Fibroblast of peridontal ligament (primary cell): ENCODE data around the gene LIMS2.

Experiments used
- DNase-seq: peaks from one replicate; pipeline ENCODE4 v3.0.0-alpha.2; 2010; ENCODE audit errors: extremely low read depth

The LIMS2 gene

DNA sequence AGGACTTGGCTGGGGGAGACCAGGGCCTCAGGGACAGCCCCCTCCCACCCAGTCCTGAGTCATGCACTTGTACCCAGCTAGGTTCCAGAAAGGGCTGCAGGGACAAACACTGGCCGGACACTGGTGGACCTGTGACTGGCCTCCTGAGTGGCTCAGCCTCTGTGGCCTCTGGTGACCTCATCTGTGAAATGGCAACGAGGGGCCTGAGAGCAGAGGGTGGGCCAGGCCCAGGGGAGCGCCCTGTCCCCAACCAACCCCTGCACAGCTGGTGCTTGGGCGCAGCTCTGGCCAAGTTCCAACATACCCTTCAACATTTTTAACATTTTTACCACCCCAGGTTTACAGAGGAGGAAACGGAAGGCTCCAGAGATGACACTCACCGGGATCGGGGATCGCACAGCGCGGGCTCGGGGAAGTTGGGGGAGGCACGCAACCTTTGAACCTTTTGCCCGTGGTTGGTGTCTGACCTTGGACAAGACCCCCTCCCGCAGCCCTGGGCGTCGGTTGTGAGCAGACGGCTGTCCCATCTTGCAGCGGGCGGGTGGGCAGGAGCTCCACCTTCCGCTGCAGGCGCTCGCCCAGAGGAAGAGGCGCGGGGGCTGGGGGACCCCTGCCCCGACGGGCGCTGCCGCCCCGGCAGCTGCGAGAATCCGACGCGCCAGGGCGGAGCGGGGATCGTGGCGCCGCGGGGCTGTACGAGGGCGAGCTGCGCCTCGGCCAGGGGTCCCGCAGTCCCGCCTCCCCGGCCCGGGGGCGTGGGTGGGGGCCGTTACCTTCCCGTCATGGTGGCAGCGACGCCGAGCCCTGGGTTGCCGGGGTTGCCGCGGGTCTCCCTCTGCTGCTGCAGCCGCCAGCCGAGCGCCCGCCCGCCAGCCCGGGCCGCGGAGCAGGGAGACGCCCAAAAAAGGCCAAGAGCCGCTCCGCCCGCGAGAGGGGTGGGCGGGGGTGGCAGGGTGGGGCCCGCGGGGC is 805 bp downstream of the LIMS2 start:
- no peak for DNase-seq

DNA sequence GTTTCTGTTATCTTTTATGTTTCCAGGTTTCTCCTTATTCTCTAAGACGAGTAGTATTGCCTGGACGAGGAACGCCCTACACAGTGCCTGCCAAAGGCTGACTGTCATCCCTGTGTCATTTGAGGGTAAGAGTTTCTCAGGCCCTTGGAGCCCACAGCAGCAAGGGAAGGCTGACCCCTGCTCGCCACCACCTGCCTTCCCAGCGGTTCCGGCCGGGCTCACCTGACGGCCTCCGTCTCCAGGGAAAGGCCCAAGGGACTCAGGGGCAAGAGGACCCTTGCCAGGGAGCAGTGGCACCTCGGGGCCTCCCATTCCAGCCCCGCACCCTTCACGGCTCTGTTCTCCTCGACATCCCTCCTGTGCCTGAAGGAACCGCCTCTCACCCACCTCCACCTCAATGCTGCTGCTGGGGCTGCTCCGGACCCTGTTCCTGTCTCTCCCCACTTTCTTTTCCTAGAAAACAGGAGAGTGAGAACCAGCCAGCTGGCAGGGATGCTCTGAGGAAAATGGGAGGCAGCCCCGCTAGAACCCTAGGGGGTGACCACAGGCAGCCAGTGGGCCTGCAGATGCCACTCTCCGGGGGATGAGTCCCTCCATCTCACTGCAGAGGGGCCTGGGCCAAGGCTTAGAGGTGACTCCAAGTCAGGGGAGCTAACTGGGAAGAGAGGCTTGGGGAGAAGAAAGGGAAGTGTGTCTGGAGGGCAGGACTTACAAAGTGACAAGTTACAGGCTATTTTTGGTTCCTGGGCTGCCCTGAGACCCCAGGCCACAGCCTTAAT is 1.9 kb downstream of the LIMS2 start:
- no peak for DNase-seq

- DNase-seq = no peak
These were observed 2.7 kb downstream of the LIMS2 start for GRCh38 chr2:127672341-127673224.

DNA sequence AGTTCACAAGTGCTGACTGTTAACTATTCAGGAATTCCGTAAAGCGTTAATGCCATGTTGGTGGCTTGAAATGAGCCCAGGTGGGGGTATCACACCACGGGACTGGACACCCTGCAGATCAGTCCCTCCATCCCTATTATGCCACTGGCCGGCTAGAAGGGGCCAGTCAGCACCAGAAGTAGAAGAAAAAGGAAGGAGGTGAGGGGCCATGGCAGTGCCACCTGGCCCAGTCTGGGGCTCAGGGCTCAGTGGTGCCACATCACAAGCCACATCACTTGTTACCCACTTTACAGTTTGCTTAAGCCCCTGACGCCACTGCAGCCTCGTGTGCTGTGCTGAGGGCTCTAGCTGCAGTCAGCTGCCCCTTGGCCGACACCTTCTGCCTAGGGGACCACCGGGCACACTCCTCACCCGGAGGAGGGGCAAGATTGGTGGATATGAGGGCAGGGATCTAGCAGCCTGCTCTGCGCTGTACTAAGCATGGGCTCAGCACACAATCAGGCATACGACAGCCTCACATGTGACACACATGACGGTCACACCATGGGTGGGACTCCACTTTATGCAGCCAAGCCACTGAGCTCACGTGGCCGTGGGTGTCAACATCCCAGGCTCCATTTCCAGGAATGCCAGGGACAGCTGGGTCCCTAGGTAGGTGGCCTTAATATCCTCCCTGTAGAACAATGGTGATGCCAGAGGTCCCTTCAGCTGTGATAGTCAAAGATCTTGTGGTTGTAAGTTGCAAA is 3.6 kb downstream of the LIMS2 start:
- DNase-seq = no peak

DNA sequence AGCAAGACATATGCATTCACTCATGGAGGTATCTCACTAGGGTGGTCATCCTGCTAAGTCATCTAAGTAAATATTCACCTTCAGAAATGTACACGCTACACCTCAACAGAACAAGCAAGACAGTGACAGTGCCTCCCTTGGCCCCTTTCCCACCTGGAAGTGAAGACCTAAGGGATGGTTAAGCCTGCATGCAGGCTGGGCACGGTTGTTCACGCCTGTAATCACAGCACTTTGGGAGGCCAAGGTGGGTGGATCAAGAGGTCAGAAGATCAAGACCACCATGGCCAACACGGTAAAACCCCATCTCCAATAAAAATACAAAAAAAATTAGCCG is 4.4 kb downstream of the LIMS2 start:
- no peak for DNase-seq

DNA sequence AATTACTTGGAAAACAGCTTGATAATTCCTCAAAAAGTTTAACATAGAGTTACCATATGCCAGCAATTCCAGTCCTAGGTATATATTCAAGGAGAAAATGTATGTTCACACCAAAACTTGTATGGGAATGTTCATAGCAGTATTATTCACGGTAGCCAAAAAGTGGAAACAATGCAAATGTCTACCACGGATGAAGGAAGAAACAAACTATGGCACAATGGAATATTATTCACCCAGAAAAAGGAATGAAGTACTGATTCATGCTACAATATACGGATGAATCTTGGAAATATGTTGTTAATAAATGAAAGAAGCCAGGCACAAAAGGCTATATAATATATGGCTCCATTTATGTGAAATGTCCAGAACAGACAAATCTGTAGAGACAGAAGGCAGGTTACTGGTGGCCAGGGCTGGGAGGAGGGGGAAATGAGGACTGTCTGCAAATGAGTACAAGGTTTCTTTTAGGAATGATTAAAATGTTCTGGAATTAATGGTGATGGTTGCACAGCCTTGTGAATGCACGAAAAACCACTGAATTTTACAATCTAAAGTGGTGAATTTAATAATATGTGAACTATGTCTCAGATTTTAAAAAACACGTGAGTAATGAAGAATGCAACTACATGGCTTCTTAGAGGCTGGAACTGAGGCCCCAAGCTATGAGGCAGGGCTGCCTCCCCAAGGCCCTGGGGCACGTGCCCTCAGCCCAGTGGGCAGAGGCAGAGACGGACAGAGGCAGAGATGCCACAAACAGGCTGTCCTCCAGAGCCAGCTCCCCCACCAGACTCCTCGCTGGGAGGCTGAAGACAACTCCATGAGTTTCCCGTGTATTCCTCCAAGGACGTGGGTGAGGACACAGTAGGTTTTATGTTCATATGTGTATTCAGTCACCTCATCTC is 5.0 kb downstream of the LIMS2 start:
- DNase-seq = no peak

DNA sequence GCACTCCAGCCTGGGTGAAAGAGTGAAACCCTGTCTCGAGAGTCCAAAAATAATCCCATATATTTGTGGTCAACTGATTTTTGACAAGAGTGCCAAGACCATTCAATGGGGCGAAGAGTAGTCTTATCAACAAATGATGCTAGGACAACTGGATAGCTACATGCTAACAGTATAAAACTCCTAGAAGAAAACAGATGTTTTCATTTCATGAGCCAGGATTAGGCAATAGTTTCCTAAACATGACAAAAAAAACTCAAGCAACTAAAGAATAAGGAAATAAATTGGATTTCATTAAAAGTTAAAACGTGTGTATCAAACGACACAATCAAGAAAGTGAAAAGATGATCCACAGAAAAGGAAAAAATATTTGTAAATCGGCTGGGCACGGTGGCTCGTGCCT is 6.3 kb downstream of the LIMS2 start:
- DNase-seq = peak; percentile 17

DNA sequence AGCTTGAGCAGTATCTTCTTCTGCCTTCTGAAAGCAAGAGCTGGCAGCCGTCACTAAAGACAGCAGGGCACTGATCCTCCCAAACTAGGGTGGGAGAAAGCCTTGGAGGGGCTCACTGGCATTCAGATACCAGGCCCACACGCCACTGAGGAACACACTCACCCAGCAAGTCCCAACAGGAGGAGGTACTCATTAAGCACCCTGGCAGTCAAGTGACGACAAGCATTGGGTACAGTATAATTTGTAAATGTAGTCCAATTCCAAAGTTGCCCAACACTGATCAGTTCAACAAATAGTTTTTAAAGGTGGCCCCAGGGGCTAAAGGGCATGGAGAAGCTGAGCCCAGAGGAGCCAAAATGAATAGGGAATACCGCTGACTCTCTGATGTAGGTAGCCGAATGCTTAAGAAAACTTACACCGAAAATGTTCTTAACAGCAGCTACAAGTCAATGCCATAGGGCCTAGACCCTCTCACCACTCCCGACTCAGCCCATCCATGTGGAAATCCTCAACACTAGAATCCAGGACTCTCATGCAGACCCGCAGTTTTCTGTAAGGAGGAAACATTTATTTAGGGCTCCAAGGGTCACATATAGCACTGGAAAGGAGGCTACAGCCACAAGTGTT is 9.9 kb downstream of the LIMS2 start:
- DNase-seq = no peak

DNA sequence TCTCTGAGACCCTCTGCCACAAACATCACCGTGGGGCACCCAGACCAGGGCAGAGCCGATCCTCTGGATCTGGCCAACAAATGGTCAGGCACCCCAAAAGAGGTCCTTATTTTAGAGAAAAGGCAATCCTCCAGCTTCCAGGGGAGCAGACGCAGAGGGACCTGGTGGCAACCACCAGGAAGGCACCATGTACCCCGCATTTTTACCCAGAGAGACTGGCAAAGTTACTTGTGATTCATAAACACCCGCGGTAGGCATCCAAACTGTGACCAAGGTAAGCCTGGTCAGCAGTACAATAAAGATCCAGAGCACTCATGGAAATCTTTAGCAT is 10.5 kb downstream of the LIMS2 start:
- no peak for DNase-seq

GRCh38 chr2:127664065-127664894 is 11.1 kb downstream of the LIMS2 start:
- DNase-seq = no peak

DNA sequence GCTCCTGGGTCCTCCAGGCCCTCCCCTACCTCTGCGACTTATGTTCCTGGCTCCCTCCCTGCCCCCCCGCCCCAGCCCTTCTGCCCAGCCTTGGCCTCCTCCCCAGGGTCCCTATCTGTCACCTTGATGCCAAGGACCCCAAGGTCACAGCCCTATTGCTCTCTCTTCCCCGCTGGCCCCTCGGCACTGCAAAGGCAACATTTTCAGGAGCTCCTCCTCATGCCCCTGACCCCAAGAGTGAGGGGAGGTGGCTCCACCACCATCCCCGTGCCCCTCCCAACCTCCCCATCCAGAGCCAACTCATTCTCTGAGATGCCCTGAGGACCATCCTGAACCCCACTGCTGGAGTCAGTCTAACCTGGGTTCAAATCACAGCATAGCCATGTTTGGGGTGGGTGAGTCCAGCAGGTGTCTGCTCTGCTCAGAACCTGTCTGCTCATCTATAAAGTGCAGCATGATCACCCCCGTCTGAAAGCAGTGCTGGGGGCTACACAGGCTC is 11.7 kb downstream of the LIMS2 start:
- no peak for DNase-seq

GRCh38 chr2:127662937-127663565 is 12.3 kb downstream of the LIMS2 start:
- no peak for DNase-seq

- DNase-seq = peak; percentile 3
These were observed 13.3 kb downstream of the LIMS2 start for GRCh38 chr2:127661949-127662510.

- no peak for DNase-seq
These were observed 14.2 kb downstream of the LIMS2 start for GRCh38 chr2:127661072-127661649.

DNA sequence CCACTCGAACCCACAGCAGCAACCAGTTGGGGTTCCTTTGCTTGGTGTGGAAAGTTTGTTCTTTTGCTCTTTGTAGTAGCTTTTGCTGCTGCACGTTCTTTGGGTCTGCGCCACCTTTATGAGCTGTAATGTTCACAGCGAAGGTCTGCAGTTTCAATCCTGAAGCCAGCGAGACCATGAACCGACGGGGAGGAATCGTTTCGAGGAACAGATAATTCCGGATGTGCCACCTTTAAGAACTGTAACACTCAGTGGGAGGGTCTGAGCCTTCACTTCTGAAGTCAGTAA is 15.1 kb downstream of the LIMS2 start:
- no peak for DNase-seq

DNA sequence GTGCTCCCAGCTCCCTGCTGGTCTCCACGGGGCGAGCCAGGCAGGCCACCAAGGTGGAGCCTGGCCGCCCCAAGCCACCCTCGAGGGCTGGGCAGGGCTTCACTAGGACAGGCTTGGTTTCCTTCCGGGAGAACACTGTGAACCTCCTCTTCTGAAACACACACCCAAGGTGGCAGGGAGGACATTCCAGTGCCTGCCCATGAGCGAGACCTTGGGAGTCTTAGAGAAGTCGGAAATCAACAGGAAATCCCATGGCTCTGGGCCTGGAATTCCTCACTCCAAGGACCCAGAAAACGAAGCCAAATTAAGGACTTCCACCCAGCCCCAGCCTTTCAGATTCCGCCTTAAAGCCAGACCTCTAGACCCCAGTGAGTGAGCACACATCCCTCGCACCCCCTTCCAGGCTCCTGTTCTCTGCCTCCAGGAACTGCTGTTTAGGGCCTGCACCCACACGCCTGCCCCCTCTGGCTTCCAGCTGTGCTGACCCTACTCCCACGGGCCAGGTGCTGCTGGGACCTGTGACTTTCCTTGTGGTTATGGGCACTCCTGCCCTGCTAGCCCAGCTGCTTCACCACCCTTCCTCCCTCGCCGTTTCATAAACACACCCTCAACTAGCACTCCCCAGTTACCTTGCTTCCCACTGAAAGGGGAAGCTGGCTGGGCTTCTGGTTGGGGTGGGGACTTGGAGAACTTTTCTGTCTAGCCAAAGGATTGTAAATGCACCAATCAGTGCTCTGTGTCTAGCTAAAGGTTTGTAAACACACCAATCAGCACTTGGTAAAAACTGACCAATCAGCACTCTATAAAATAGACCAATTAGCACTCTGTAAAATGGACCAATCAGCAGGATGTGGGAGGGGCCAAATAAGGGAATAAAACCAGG is 15.7 kb downstream of the LIMS2 start:
- no peak for DNase-seq
